ENCODE data around the gene SART3.
"Not testable (repeated sequence)": the region's sequence is repeated elsewhere in the genome, so short reads cannot be mapped to it uniquely, and the experiment has no call there.

The SART3 gene

DNA sequence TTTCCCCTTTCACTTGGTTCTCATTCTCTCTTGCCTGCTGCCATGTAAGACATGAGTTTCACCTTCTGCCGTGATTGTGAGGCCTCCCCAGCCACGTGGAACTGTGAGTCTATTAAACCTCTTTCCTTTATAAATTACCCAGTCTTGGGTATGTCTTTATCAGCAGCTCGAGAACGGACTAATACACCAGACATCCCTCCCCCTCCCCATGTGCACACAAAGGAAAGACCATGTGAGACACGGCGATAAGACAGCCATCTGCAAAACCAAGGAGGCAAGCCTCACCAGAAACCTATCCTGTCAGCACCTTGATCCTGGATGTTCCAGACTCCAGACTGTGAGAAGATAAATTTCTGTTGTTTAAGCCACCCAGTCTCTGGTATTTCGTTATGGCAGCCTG is 75.6 kb downstream of the SART3 start:
- DNase-seq = not testable (repeated sequence)

DNA sequence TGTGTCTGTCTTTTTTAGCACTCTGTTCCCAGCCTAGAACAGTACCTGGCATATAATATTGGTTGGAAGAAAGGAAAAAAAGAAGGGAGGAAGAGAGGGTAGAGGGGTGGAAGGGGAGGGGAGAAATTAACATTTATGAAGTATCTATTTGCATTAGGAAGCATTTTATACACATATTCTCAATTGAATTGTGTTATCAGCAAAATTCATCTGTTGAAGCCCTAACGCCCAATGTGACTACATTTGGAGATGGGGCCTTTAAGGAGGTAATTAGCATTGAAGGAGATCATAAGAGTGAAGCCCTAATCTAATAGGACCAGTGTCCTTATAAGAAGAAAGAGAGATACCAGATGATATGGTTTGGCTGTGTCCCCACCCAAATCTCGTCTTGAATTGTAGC is 76.1 kb downstream of the SART3 start:
- no peak for DNase-seq

DNA sequence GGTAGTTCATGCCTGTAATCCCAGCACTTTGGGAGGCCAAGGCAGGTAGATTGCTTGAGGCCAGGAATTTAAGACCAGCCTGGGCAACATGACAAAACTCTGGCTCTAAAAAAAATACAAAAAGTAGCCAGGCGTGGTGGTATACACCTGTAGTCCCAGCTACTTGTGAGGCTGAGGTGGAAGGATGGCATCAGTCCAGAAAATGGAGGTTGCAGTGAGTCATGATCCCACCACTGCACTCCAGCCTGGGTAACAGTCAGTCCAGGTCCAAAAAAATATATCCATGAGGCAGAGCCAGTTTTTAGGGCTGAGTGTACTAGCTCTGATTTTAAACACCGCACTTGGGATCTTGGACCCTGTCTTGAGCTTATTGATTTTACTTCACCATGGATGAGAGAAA is 76.5 kb downstream of the SART3 start:
- DNase-seq = no peak

DNA sequence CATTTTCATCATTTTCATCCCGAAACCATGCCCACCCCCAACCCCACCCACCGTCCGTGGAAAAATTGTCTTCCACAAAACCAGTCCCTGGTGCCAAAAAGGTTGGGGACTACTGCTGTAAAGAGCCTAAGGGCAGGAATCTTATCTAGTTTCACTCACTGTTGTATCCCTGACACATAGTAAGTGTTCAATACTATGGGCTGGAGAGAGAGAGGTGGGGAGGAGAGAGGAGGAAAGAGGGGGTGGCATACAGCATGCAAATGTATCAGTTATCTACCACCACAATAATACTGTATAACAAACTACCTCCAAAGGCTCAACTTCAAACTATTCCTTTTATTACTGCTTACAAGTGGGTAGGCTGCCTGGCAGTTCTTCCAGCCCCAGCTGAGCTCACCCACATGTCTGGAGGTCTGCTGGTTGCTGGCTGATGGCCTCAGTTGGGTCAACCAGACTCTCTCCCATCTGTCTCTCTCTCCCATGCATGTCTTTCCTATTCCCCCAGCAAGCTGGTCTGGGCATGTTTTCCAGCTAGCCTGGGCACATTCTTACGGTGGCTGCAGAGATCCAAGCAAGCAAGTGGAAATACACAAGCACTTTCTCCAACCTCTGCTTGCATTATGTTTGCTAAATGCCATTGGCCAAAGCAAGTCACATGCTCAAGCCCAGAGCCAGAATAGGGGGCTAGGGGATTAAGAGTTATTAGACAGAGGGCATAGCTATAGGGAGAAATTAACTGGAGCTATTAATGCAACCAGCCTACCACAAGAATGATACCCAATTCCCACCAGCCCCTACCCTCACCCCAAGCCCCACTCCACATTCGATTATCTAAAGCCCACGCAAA is 77.5 kb downstream of the SART3 start:
- no peak for DNase-seq

DNA sequence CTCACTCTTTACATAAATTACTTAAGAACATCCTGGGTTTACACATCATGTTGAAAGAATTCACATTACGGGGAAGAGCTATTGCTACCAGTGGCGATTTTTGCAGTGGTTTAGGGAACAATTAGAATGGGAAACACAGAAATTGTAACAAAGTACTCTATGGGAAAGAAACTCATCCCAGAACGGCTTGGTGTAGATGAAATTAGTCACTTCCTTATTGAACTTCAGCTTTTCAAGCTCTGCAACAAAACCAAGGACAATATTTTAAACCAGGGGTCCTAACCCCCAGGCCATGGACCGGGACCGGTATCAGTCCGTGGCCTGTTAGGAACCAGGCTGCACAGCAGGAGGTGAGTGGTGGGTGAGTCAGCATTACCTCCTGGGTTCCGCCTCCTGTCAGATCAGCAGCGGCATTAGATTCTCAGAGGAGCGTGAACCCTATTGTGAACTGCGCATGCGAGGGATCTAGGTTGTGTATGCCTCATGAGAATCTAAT is 78.2 kb downstream of the SART3 start:
- no peak for DNase-seq

DNA sequence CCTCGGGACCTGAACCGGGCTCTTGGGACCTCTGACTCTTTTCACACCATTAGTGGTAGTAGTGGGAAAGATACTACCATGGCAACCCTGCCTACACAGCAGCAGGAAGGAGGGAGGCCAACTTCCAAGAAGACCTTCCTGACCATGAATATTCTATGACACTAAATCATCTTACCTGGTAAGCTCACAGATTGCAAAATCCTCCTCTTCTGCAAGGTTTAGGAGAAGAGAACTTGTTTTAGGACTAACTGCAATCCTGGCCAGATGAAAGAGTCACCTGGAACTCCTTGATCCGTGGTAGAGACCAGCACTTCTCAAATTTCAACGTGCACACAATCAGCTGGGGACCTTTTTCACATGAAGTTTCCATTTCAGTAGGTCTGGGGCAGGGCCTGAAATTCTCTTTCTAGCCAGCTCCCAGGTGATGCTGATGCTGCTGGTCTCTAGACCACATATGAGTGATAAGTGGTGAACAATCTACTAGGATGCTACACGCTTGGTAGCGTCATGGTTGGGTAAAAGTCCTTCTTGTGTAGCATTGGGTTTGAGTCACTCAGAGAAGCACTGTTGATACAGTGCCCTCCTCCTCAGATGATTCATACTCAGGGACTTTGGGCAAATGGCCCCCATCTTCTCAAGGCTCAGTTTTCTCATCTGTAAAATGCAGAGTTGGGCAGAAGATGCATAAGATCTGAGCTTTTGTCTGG is 81.5 kb downstream of the SART3 start:
- DNase-seq = no peak

DNA sequence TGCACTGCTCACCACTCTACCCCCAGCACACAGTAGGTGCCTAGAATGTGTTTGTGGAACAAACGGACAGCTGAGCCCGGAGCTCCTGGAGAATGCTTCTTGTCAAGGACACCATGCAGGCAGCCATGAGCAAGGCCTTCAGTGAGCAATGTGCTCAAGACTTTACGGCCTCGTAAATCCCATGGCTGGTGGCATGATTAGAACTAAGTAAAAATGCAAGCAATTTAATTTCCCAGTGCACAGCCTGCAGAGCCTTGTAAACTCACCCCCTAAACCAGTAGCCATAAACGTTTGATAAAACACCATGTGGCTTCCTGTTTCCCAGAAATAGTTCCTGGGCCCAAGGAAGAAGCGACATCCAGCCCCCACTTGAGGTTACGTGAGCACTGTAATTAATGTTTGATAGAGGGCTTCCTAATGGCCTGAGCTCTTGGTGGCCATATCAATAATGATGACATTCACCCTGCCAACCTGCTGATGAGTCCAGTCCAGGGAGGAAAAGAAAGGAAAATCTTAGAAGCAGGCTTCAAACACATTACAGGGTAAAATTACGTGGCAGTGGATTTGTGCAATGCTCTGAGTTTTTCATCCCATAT is 82.3 kb downstream of the SART3 start:
- DNase-seq = no peak

DNA sequence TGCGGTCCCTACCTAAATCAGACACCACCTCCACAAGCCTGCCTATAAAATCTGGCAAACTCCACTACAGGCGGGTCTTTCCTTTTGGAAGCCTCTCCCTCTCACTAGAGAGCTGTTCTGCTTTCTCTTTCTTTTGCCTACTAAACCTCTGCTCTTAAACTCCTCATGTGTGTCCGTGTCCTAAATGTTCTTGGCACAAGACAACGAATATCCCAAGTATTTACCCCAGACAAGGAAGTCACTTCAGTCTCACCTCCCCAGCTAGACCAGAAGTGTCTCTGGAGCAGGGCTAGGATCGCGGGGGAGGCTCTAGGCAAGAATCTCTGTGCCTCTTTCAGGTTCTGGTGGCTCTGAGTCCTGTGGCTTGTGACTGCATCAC is 83.1 kb downstream of the SART3 start:
- DNase-seq = no peak

DNA sequence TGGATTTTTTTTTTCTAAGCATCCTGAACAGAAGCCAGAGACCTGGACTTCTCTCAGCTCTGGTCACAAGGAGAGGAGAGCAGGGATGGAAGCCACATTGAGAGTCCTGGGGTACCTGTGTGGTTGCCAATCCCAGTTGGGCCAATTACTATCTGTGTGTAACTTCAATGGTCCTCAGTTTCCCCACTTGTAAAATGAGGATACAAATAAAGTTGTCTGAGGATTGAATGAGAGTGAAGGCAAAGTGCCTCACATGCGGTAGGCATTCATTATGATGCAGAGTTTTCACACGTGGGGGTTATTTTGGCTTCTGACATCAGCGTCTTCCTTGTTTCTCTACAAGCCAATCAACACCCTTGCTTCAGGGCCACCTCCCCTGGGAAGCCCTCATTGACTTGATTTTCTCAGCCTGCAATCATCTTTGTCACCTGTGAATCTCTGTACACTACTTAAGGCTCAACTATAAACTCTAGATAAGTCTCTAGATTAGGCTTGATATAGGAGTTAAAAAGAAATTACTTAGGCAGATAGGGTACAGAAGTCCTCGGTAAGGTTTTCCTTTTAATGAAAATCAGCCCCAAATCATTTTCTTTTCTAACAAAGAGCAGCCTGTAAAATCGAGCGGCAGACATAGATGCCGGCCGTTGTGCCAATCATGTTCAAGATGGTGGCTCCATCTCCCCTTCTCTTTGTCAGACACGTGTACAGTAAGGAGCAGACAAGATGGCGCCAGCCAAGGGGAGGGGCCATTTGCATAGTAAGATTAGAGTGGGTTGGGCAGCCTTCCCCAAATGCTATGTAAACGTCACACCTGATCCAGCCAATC is 83.7 kb downstream of the SART3 start:
- DNase-seq = no peak

DNA sequence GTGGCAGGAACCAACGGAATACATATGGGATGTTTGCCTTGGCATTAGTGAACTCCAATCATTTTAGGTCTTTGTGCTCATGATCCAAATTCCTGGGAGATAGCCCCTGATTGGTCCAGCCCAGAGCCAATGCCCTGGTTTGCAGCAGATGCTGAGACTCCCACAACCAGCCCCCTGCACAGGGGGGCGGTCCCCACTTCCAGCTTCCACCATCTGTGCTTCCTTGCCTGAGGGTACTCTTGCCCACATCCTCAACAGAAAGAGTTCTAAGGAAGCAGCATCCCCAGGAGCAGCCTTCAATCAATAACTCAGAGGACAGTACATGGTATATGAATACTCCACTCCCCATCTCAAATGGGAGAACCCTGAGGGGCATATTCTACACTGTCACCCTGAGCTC is 85.6 kb downstream of the SART3 start:
- no peak for DNase-seq

DNA sequence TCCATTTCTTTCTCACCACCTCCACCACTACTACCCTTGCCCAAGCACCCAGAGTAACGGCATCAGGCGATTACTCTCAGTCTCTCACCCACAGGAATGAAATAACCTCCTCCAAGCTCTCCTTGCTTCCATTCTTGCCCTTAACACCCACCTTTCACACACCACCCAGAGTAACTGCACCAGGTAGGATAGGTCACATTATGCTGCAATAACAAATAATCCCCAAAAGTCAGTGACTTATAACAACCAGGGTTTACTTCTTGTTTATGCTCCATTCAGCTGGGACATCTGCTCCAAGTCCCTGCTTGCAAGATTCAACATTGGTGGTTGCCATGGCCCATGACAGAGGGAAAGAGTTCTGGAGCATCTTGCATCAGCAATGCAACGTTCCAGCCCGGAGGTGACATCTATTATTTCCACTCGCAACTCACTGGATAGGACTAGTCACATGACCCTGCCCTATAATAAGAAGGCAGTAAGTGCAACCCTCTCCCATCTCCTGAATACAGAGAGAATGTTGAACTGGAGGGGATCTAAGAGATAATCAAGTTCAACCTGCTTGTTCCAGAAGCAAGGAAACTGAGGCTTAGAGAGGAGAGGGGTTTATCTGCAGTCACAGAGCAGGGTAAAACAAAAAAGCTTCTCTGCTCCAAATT is 87.4 kb downstream of the SART3 start:
- DNase-seq = no peak
